Esophagus squamous epithelium (tissue), 4 donors: Measurements from ENCODE around the gene ZGPAT.

Experiments
- CTCF ChIP-seq, 6 experiments: fragments of 450-650 bp in 4 of 6; fragments of 200-600 bp in 2 of 6; sonication (generic) in 2 of 6; IDR thresholded peaks; one replicate each; pipeline ENCODE4 v1.5.1; 2016 to 2019; ENCODE audit warnings: antibody characterized with exemption in 6 of 6, mild to moderate bottlenecking in 4 of 6, moderate library complexity in 4 of 6
- POLR2A ChIP-seq, 4 donors: fragments of 450-650 bp; IDR thresholded peaks; one replicate each; pipeline ENCODE4 v1.6.1; 2017; ENCODE audit warnings: antibody characterized with exemption in 4 of 4, mild to moderate bottlenecking in 4 of 4, moderate library complexity in 3 of 4

GRCh38 chr20:63749597-63750508 is 42.0 kb downstream of the ZGPAT start:
- TF ChIP-seq CTCF (IDR thresholded peaks at IDR 0.05) (no peak), POLR2A (IDR thresholded peaks at IDR 0.05) (no peak)
